Liver (tissue), 9 donors: ENCODE results near the gene KCTD5. TPM values are rescaled to one million over a fixed set of nuclear protein-coding genes. Genes with fewer than 3 reads are reported as not detected.

Experiments used
- DNase-seq: peaks from one replicate; pipeline ENCODE4 v3.0.0-alpha.2; 2017; ENCODE audit warnings: low spot score
- H3K27ac ChIP-seq, 2 donors: one replicate each; pipeline ENCODE4 v1.7.0; 2013; ENCODE audit warnings: inconsistent platforms in 2 of 2, low read length in 2 of 2, control low read depth in 1 of 2, low read depth in 1 of 2, mild to moderate bottlenecking in 1 of 2
- H3K27me3 ChIP-seq, 4 donors: one replicate each; pipeline versions ENCODE4 v1.6.1 to v1.7.0; 2013; ENCODE audit warnings: low read length in 3 of 4, inconsistent platforms in 1 of 4, mild to moderate bottlenecking in 1 of 4, moderate library complexity in 1 of 4; ENCODE audit not compliant: control insufficient read depth in 4 of 4, insufficient read depth in 4 of 4
- H3K36me3 ChIP-seq, 4 donors: one replicate each; pipeline versions ENCODE4 v1.6.1 to v1.7.0; 2013; ENCODE audit warnings: low read length in 3 of 4, mild to moderate bottlenecking in 3 of 4, low read depth in 1 of 4, moderate library complexity in 1 of 4; ENCODE audit not compliant: control insufficient read depth in 4 of 4, insufficient read depth in 3 of 4
- H3K4me1 ChIP-seq, 4 donors: one replicate each; pipeline versions ENCODE4 v1.6.1 to v1.7.0; 2013; ENCODE audit warnings: low read length in 3 of 4, mild to moderate bottlenecking in 3 of 4, moderate library complexity in 1 of 4; ENCODE audit not compliant: control insufficient read depth in 4 of 4, insufficient read depth in 4 of 4
- H3K4me3 ChIP-seq, 3 donors: one replicate each; pipeline versions ENCODE4 v1.6.1 to v1.7.0; 2013; ENCODE audit warnings: low read length in 3 of 3, control low read depth in 1 of 3, low read depth in 1 of 3, mild to moderate bottlenecking in 1 of 3
- H3K9ac ChIP-seq, 2 donors: one replicate each; pipeline ENCODE4 v1.7.0; 2013; ENCODE audit warnings: low read length in 2 of 2, mild to moderate bottlenecking in 2 of 2, moderate library complexity in 2 of 2, control low read depth in 1 of 2, low read depth in 1 of 2
- H3K9me3 ChIP-seq, 4 donors: one replicate each; pipeline versions ENCODE4 v1.6.1 to v1.7.0; 2013; ENCODE audit warnings: low read length in 3 of 4; ENCODE audit not compliant: control insufficient read depth in 4 of 4
- ATF3 ChIP-seq: IDR thresholded peaks from 2 replicates; pipeline ENCODE4 v1.6.1; 2016; ENCODE audit warnings: antibody characterized with exemption
- FOXA1 ChIP-seq: IDR thresholded peaks from 2 replicates; pipeline ENCODE4 v1.6.1; 2016; ENCODE audit warnings: antibody characterized with exemption
- GABPA ChIP-seq, 2 donors: IDR thresholded peaks in 1 of 2; conservative IDR thresholded peaks in 1 of 2; 2 replicates each; pipeline ENCODE4 v1.6.1; 2016; ENCODE audit warnings: antibody characterized with exemption in 2 of 2, mild to moderate bottlenecking in 1 of 2, moderate library complexity in 1 of 2
- HNF4A ChIP-seq, 2 donors: conservative IDR thresholded peaks; 2 replicates each; pipeline ENCODE4 v1.6.1; 2016; ENCODE audit warnings: antibody characterized with exemption in 2 of 2, mild to moderate bottlenecking in 2 of 2
- HNF4G ChIP-seq: IDR thresholded peaks from 2 replicates; pipeline ENCODE4 v1.6.1; 2016; ENCODE audit warnings: antibody characterized with exemption
- JUND ChIP-seq, 2 donors: IDR thresholded peaks; 2 replicates each; pipeline ENCODE4 v1.6.1; 2016; ENCODE audit warnings: antibody characterized with exemption in 2 of 2
- NR2F2 ChIP-seq: IDR thresholded peaks from 2 replicates; pipeline ENCODE4 v1.6.1; 2016; ENCODE audit warnings: antibody characterized with exemption
- RXRA ChIP-seq, 2 donors: IDR thresholded peaks; 2 replicates each; pipeline ENCODE4 v1.6.1; 2017 to 2018; ENCODE audit warnings: antibody characterized with exemption in 2 of 2, mild to moderate bottlenecking in 1 of 2
- SP1 ChIP-seq: IDR thresholded peaks from 2 replicates; pipeline ENCODE4 v1.6.1; 2018; ENCODE audit warnings: antibody characterized with exemption, mild to moderate bottlenecking
- TAF1 ChIP-seq: conservative IDR thresholded peaks from 2 replicates; pipeline ENCODE4 v1.6.1; 2016; ENCODE audit warnings: antibody characterized with exemption, mild to moderate bottlenecking
- WGBS: extraction: QIAGEN DNeasy Blood & Tissue Kit; methylation state at CpG from one replicate; pipeline ENCODE4 v1.1.7; 2013; 5-methylcytosine and 5-hydroxymethylcytosine counted together
- polyA plus RNA-seq, 2 donors: library from polyadenylated mRNA; stranded (reverse) in 1 of 2; unstranded in 1 of 2; fragments of 200-250 nt in 1 of 2; fragments of >200 nt in 1 of 2; fragmentation: Nextera tagmentation in 1 of 2; extraction: Ambion mirVana in 1 of 2; gene quantifications; one replicate each; pipeline versions ENCODE4 v1.2.1 to v1.2.3, GENCODE V29; 2013 to 2015
- total RNA-seq, 2 donors: library from RNA; depleted of rRNA; stranded (reverse); fragments of >200 nt; gene quantifications; one replicate each; pipeline ENCODE4 v1.2.3, GENCODE V29; 2014
- TF ChIP-seq, protein P1 (sequence below): IDR thresholded peaks from 2 replicates; pipeline ENCODE4 v1.6.1; 2016; ENCODE audit warnings: antibody characterized with exemption, mild to moderate bottlenecking
- TF ChIP-seq, protein P2 (sequence below): fragments of 150-350 bp; IDR thresholded peaks from 2 replicates; pipeline ENCODE4 v1.5.1; 2017; ENCODE audit warnings: improper control_type of control experiment, low read depth, low read length; ENCODE audit not compliant: missing input control
- TF ChIP-seq, protein P3 (sequence below): IDR thresholded peaks from 2 replicates; pipeline ENCODE4 v1.6.1; 2016; ENCODE audit warnings: antibody characterized with exemption
- donor health status: healthy.
- donor health status: healthy.
- donor health status: healthy.
- donor health status: healthy.
- donor health status: healthy.

The KCTD5 gene
- total and polyA plus RNA-seq, 4 donors = 8.3 to 14.2 (median 11.5) TPM

DNA sequence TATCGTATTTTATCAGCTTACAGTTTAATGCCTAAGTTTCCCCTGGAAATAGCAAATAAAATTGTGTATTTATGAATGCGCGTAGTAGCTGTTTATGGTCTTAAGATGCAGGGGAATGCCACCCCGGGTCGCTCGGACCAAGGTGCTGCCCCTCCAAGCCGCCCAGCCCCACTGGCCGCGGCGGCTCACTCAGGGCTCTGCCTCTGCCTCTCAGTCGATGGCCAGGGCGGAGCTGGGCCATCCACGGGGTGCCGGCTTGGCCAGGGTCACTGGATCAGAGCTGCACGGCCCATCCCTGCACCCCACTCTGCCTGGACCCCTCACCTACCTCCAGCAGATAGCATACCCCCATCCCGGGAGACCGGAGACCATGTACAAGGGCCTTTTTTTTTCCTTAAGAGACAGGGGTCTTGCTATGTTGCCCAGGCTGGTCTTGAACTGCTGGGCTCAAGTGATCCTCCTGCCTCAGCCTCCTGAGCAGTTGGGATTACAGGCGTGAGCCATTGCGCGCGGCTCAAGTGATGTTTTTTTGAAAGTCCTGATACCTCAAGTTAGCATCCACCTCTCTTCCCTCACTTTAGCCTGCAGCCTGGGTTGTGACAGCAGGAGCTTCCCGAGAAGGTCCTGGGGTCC, 26.7 kb downstream of the KCTD5 start:
- H3K4me3 ChIP-seq = no peak overlapping the region
- WGBS = 98% methylated on average over 22 of the region's 22 CpGs
- H3K27me3 ChIP-seq = no peaks in the 10 kb centered on the region
- no peak overlapping the region for H3K27ac ChIP-seq
- TF ChIP-seq SP1 (no peak), FOXA1 (no peak), JUND (IDR thresholded peaks at IDR 0.05) (no peak), HNF4G (no peak), TAF1 (no peak), ATF3 (no peak)
- TF ChIP-seq, protein P1, sequence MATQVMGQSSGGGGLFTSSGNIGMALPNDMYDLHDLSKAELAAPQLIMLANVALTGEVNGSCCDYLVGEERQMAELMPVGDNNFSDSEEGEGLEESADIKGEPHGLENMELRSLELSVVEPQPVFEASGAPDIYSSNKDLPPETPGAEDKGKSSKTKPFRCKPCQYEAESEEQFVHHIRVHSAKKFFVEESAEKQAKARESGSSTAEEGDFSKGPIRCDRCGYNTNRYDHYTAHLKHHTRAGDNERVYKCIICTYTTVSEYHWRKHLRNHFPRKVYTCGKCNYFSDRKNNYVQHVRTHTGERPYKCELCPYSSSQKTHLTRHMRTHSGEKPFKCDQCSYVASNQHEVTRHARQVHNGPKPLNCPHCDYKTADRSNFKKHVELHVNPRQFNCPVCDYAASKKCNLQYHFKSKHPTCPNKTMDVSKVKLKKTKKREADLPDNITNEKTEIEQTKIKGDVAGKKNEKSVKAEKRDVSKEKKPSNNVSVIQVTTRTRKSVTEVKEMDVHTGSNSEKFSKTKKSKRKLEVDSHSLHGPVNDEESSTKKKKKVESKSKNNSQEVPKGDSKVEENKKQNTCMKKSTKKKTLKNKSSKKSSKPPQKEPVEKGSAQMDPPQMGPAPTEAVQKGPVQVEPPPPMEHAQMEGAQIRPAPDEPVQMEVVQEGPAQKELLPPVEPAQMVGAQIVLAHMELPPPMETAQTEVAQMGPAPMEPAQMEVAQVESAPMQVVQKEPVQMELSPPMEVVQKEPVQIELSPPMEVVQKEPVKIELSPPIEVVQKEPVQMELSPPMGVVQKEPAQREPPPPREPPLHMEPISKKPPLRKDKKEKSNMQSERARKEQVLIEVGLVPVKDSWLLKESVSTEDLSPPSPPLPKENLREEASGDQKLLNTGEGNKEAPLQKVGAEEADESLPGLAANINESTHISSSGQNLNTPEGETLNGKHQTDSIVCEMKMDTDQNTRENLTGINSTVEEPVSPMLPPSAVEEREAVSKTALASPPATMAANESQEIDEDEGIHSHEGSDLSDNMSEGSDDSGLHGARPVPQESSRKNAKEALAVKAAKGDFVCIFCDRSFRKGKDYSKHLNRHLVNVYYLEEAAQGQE = no peak
- TF ChIP-seq, protein P2, sequence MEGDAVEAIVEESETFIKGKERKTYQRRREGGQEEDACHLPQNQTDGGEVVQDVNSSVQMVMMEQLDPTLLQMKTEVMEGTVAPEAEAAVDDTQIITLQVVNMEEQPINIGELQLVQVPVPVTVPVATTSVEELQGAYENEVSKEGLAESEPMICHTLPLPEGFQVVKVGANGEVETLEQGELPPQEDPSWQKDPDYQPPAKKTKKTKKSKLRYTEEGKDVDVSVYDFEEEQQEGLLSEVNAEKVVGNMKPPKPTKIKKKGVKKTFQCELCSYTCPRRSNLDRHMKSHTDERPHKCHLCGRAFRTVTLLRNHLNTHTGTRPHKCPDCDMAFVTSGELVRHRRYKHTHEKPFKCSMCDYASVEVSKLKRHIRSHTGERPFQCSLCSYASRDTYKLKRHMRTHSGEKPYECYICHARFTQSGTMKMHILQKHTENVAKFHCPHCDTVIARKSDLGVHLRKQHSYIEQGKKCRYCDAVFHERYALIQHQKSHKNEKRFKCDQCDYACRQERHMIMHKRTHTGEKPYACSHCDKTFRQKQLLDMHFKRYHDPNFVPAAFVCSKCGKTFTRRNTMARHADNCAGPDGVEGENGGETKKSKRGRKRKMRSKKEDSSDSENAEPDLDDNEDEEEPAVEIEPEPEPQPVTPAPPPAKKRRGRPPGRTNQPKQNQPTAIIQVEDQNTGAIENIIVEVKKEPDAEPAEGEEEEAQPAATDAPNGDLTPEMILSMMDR = no peak
- H3K4me1 ChIP-seq = peaks cover 0 to under 1% (median under 1%) of the 10 kb centered on the region in 4 donors
- DNase-seq = no peak
- peaks cover 7 to 33% (median 13%) of the 10 kb centered on the region in 4 donors for H3K36me3 ChIP-seq
- no peaks in the 10 kb centered on the region for H3K9me3 ChIP-seq
- no peak overlapping the region for H3K9ac ChIP-seq

- TF ChIP-seq RXRA (IDR thresholded peaks at IDR 0.05) (no peak), GABPA (IDR thresholded peaks at IDR 0.05 in 1 of 2, conservative IDR thresholded peaks at IDR 0.05 in 1 of 2) (no peak), HNF4A (conservative IDR thresholded peaks at IDR 0.05) (no peak), JUND (IDR thresholded peaks at IDR 0.05) (no peak), SP1 (no peak), NR2F2 (no peak), FOXA1 (no peak)
- TF ChIP-seq, protein P1 = no peak
- TF ChIP-seq, protein P3, sequence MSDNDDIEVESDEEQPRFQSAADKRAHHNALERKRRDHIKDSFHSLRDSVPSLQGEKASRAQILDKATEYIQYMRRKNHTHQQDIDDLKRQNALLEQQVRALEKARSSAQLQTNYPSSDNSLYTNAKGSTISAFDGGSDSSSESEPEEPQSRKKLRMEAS = no peak
- TF ChIP-seq, protein P2 = no peak
- H3K27me3 ChIP-seq = no peaks in the 10 kb centered on the region
- no peak overlapping the region for H3K27ac ChIP-seq
- no peaks in the 10 kb centered on the region for H3K4me1 ChIP-seq
- H3K9me3 ChIP-seq = no peaks in the 10 kb centered on the region
- H3K36me3 ChIP-seq = peaks cover 7 to 33% (median 13%) of the 10 kb centered on the region in 4 donors
- DNase-seq = no peak
- no peak overlapping the region for H3K4me3 ChIP-seq
- H3K9ac ChIP-seq = no peak overlapping the region
- 97% methylated on average over 10 of the region's 10 CpGs for WGBS
These were observed 27.3 kb downstream of the KCTD5 start for GRCh38 chr16:2709588-2709984.
